Measurements from ENCODE around the gene SLC25A43. TPM values are rescaled to one million over a fixed set of nuclear protein-coding genes. Genes with fewer than 3 reads are reported as not detected.
A peak's percentile ranks its signal among the peaks of the same experiment; 100 is the strongest.
"Not testable (repeated sequence)": the region's sequence is repeated elsewhere in the genome, so short reads cannot be mapped to it uniquely, and the experiment has no call there.

SLC25A43 gene
- total RNA-seq: 10 to 100 TPM; 10.6 to 11.8 TPM
- polyA plus RNA-seq: 7.6 TPM

GRCh38 chrX:119398974-119399771 is at the start of gene SLC25A43:
Gene SLC25A43, plus strand, starts transcription at chrX:119399336. Its CDS starts 68 bp downstream, at chrX:119399404.
- Histone ChIP-seq H3K36me3 (ENCODE audit: insufficient read depth, low read length) (no peaks in the 10 kb centered on the region), H3K4me3 (ENCODE audit: low read length) (peak within 1 kb of the TSS; percentile 45), H3K4me1 (ENCODE audit: insufficient read depth, low read length) (peaks cover 7% of the 10 kb centered on the region), H3K27ac (ENCODE audit: low read depth, low read length) (peak within 1 kb of the TSS; percentile 43), H3K27me3 (ENCODE audit: insufficient read depth, low read length, poor library complexity, severe bottlenecking) (no peaks in the 10 kb centered on the region), H3K9me3 (ENCODE audit: low read length) (no peaks in the 10 kb centered on the region)
- Mint-ChIP-seq H3K27me3 (peaks cover 0 to 3% of the 10 kb centered on the region in 2 donors), H3K27ac (peak within 1 kb of the TSS; percentile 62 to 98 (median 86)), H3K36me3 (no peaks in the 10 kb centered on the region), H3K4me3 (peak within 1 kb of the TSS; percentile 83 to 92 (median 88)), H3K4me1 (peaks cover 5 to 42% (median 15%) of the 10 kb centered on the region in 3 donors), H3K9me3 (no peaks in the 10 kb centered on the region)
- ChIA-PET CTCF (no interaction called here), POLR2A (no interaction called here)
- DNase-seq: peak in 4 of 5 donors; percentile 6 to 51 (median 12)

- H3K27ac ChIP-seq (ENCODE audit: low read depth, low read length): no peak overlapping the region
- Mint-ChIP-seq H3K4me3 (no peak overlapping the region), H3K9me3 (no peaks in the 10 kb centered on the region), H3K27me3 (peaks cover 0 to 11% of the 10 kb centered on the region in 2 donors), H3K27ac (no peak overlapping the region), H3K4me1 (no peaks in the 10 kb centered on the region), H3K36me3 (no peaks in the 10 kb centered on the region)
- H3K27me3 ChIP-seq (ENCODE audit: insufficient read depth, low read length, poor library complexity, severe bottlenecking): no peaks in the 10 kb centered on the region
- no peaks in the 10 kb centered on the region for H3K9me3 ChIP-seq (ENCODE audit: low read length)
- no peaks in the 10 kb centered on the region for H3K4me1 ChIP-seq (ENCODE audit: insufficient read depth, low read length)
- POLR2A ChIA-PET: no interaction called here
- H3K4me3 ChIP-seq (ENCODE audit: low read length): no peak overlapping the region
- DNase-seq: no peak
- H3K36me3 ChIP-seq (ENCODE audit: insufficient read depth, low read length): no peaks in the 10 kb centered on the region
- CTCF ChIA-PET: no interaction called here
These were observed 39.3 kb upstream of the SLC25A43 start for GRCh38 chrX:119359618-119360382.

GRCh38 chrX:119361451-119361850 is 37.7 kb upstream of the SLC25A43 start:
- DNase-seq; H3K27ac Mint-ChIP-seq; H3K27me3 Mint-ChIP-seq; H3K9me3 Mint-ChIP-seq; H3K9me3 ChIP-seq (ENCODE audit: low read length); POLR2A ChIA-PET; H3K36me3 Mint-ChIP-seq; H3K27ac ChIP-seq (ENCODE audit: low read depth, low read length); H3K4me1 ChIP-seq (ENCODE audit: insufficient read depth, low read length); H3K36me3 ChIP-seq (ENCODE audit: insufficient read depth, low read length); H3K4me3 ChIP-seq (ENCODE audit: low read length); H3K4me1 Mint-ChIP-seq; H3K4me3 Mint-ChIP-seq; H3K27me3 ChIP-seq (ENCODE audit: insufficient read depth, low read length, poor library complexity, severe bottlenecking); CTCF ChIA-PET: not testable (repeated sequence)

GRCh38 chrX:119362074-119362473 is 37.1 kb upstream of the SLC25A43 start:
- not testable (repeated sequence) for H3K4me3 Mint-ChIP-seq, H3K27me3 Mint-ChIP-seq, H3K27ac Mint-ChIP-seq

GRCh38 chrX:119363391-119363790 is 35.7 kb upstream of the SLC25A43 start:
- H3K9me3 ChIP-seq (ENCODE audit: low read length): no peaks in the 10 kb centered on the region
- no peaks in the 10 kb centered on the region for H3K36me3 ChIP-seq (ENCODE audit: insufficient read depth, low read length)
- H3K4me1 ChIP-seq (ENCODE audit: insufficient read depth, low read length): no peaks in the 10 kb centered on the region
- H3K27ac Mint-ChIP-seq: no peak overlapping the region
- no peak overlapping the region for H3K27ac ChIP-seq (ENCODE audit: low read depth, low read length)
- no peak for DNase-seq
- ChIA-PET POLR2A (no interaction called here), CTCF (no interaction called here)
- H3K27me3 Mint-ChIP-seq: peaks cover 0 to 4% of the 10 kb centered on the region in 2 donors
- H3K9me3 Mint-ChIP-seq: no peaks in the 10 kb centered on the region
- H3K27me3 ChIP-seq (ENCODE audit: insufficient read depth, low read length, poor library complexity, severe bottlenecking): no peaks in the 10 kb centered on the region
- H3K4me3 Mint-ChIP-seq: no peak overlapping the region
- H3K36me3 Mint-ChIP-seq: no peaks in the 10 kb centered on the region
- H3K4me3 ChIP-seq (ENCODE audit: low read length): no peak overlapping the region
- H3K4me1 Mint-ChIP-seq: no peaks in the 10 kb centered on the region

More at GRCh38 chrX:119362074-119362473, 37.1 kb upstream of the SLC25A43 start:
- H3K4me1 ChIP-seq (ENCODE audit: insufficient read depth, low read length); DNase-seq; H3K4me1 Mint-ChIP-seq; H3K4me3 ChIP-seq (ENCODE audit: low read length); H3K36me3 Mint-ChIP-seq; H3K36me3 ChIP-seq (ENCODE audit: insufficient read depth, low read length); POLR2A ChIA-PET; CTCF ChIA-PET; H3K27me3 ChIP-seq (ENCODE audit: insufficient read depth, low read length, poor library complexity, severe bottlenecking); H3K9me3 ChIP-seq (ENCODE audit: low read length); H3K9me3 Mint-ChIP-seq; H3K27ac ChIP-seq (ENCODE audit: low read depth, low read length): not testable (repeated sequence)

GRCh38 chrX:119371861-119372260 is 27.3 kb upstream of the SLC25A43 start:
- POLR2A ChIA-PET; H3K27ac ChIP-seq (ENCODE audit: low read depth, low read length); H3K36me3 ChIP-seq (ENCODE audit: insufficient read depth, low read length); H3K4me3 ChIP-seq (ENCODE audit: low read length); H3K9me3 Mint-ChIP-seq; DNase-seq; CTCF ChIA-PET; H3K27me3 ChIP-seq (ENCODE audit: insufficient read depth, low read length, poor library complexity, severe bottlenecking); H3K4me1 Mint-ChIP-seq; H3K9me3 ChIP-seq (ENCODE audit: low read length); H3K4me1 ChIP-seq (ENCODE audit: insufficient read depth, low read length); H3K4me3 Mint-ChIP-seq; H3K27ac Mint-ChIP-seq; H3K36me3 Mint-ChIP-seq: not testable (repeated sequence)
- peaks cover 16 to 18% of the 10 kb centered on the region in 2 donors for H3K27me3 Mint-ChIP-seq

GRCh38 chrX:119374736-119375135 is 24.4 kb upstream of the SLC25A43 start:
- H3K4me3 ChIP-seq (ENCODE audit: low read length): no peak overlapping the region
- H3K4me3 Mint-ChIP-seq: no peak overlapping the region
- H3K36me3 ChIP-seq (ENCODE audit: insufficient read depth, low read length): no peaks in the 10 kb centered on the region
- no peaks in the 10 kb centered on the region for H3K9me3 ChIP-seq (ENCODE audit: low read length)
- CTCF ChIA-PET: no interaction called here
- peak overlapping the region in 1 of 8 donors; percentile 0 for H3K27ac Mint-ChIP-seq
- H3K4me1 ChIP-seq (ENCODE audit: insufficient read depth, low read length): no peaks in the 10 kb centered on the region
- DNase-seq: no peak
- H3K36me3 Mint-ChIP-seq: no peaks in the 10 kb centered on the region
- no peaks in the 10 kb centered on the region for H3K27me3 ChIP-seq (ENCODE audit: insufficient read depth, low read length, poor library complexity, severe bottlenecking)
- peaks cover 15 to 18% of the 10 kb centered on the region in 2 donors for H3K27me3 Mint-ChIP-seq
- H3K4me1 Mint-ChIP-seq: no peaks in the 10 kb centered on the region
- POLR2A ChIA-PET: no interaction called here
- no peak overlapping the region for H3K27ac ChIP-seq (ENCODE audit: low read depth, low read length)
- peaks cover 0 to 3% (median 0%) of the 10 kb centered on the region in 5 donors for H3K9me3 Mint-ChIP-seq

- Histone ChIP-seq H3K4me3 (ENCODE audit: low read length) (no peak overlapping the region), H3K4me1 (ENCODE audit: insufficient read depth, low read length) (no peaks in the 10 kb centered on the region), H3K9me3 (ENCODE audit: low read length) (no peaks in the 10 kb centered on the region), H3K27ac (ENCODE audit: low read depth, low read length) (no peak overlapping the region), H3K36me3 (ENCODE audit: insufficient read depth, low read length) (no peaks in the 10 kb centered on the region), H3K27me3 (ENCODE audit: insufficient read depth, low read length, poor library complexity, severe bottlenecking) (no peaks in the 10 kb centered on the region)
- Mint-ChIP-seq H3K4me1 (no peaks in the 10 kb centered on the region), H3K27ac (no peak overlapping the region), H3K4me3 (no peak overlapping the region), H3K9me3 (peaks cover 0 to 3% (median 0%) of the 10 kb centered on the region in 5 donors), H3K27me3 (peaks cover 15 to 18% of the 10 kb centered on the region in 2 donors), H3K36me3 (no peaks in the 10 kb centered on the region)
- DNase-seq: no peak
- POLR2A ChIA-PET: no interaction called here
- CTCF ChIA-PET: no interaction called here
These were observed 23.6 kb upstream of the SLC25A43 start for GRCh38 chrX:119375561-119375960.
